HEK293 (cell line): ENCODE measurements around the gene GCH1.
A peak's percentile ranks its signal among the peaks of the same experiment; 100 is the strongest.

ENCODE experiments used
- GFI1B ChIP-seq: fragments of 450-650 bp; formaldehyde crosslinking; IDR thresholded peaks from 2 replicates; pipeline ENCODE4 v1.5.1; 2016; ENCODE audit warnings: missing biosample characterization, missing genetic modification characterization
- GLIS1 ChIP-seq: fragments of 450-650 bp; formaldehyde crosslinking; IDR thresholded peaks from 2 replicates; pipeline ENCODE4 v1.5.1; 2016; ENCODE audit warnings: missing biosample characterization, missing genetic modification characterization
- KLF16 ChIP-seq: fragments of 450-650 bp; formaldehyde crosslinking; IDR thresholded peaks from 2 replicates; pipeline ENCODE4 v1.5.1; 2017; ENCODE audit warnings: missing biosample characterization, missing genetic modification characterization
- OSR2 ChIP-seq: fragments of 450-650 bp; formaldehyde crosslinking; IDR thresholded peaks from 2 replicates; pipeline ENCODE4 v1.5.1; 2016; ENCODE audit warnings: missing biosample characterization, missing genetic modification characterization
- PRDM6 ChIP-seq: fragments of 450-650 bp; formaldehyde crosslinking; IDR thresholded peaks from 2 replicates; pipeline ENCODE4 v1.5.1; 2017; ENCODE audit warnings: missing biosample characterization, missing genetic modification characterization
- SALL2 ChIP-seq: fragments of 450-650 bp; formaldehyde crosslinking; IDR thresholded peaks from 2 replicates; pipeline ENCODE4 v1.5.0; 2017; ENCODE audit warnings: missing biosample characterization, mild to moderate bottlenecking, missing genetic modification characterization, borderline replicate concordance
- SCRT1 ChIP-seq: fragments of 450-650 bp; formaldehyde crosslinking; IDR thresholded peaks from 2 replicates; pipeline ENCODE4 v1.5.1; 2016; ENCODE audit warnings: missing biosample characterization, missing genetic modification characterization, borderline replicate concordance
- WT1 ChIP-seq: fragments of 450-650 bp; formaldehyde crosslinking; IDR thresholded peaks from 2 replicates; pipeline ENCODE4 v1.5.1; 2016; ENCODE audit warnings: missing biosample characterization, missing genetic modification characterization
- YY1 ChIP-seq: fragments of 450-650 bp; formaldehyde crosslinking; IDR thresholded peaks from 2 replicates; pipeline ENCODE4 v1.5.1; 2018; ENCODE audit warnings: missing biosample characterization, missing genetic modification characterization
- ZBTB26 ChIP-seq: fragments of 450-650 bp; formaldehyde crosslinking; optimal IDR thresholded peaks from 2 replicates; pipeline ENCODE3; 2016; ENCODE audit warnings: missing biosample characterization, mild to moderate bottlenecking, missing genetic modification characterization
- ZBTB8A ChIP-seq: fragments of 450-650 bp; formaldehyde crosslinking; IDR thresholded peaks from 2 replicates; pipeline ENCODE4 v1.5.1; 2016; ENCODE audit warnings: missing biosample characterization, missing genetic modification characterization
- ZEB2 ChIP-seq: fragments of 450-650 bp; formaldehyde crosslinking; IDR thresholded peaks from 2 replicates; pipeline ENCODE4 v1.5.1; 2016; ENCODE audit warnings: missing biosample characterization, missing genetic modification characterization
- ZNF121 ChIP-seq: fragments of 450-650 bp; formaldehyde crosslinking; IDR thresholded peaks from 2 replicates; pipeline ENCODE4 v1.5.1; 2016; ENCODE audit warnings: missing biosample characterization, missing genetic modification characterization
- ZNF16 ChIP-seq: fragments of 450-650 bp; formaldehyde crosslinking; IDR thresholded peaks from 2 replicates; pipeline ENCODE4 v1.5.1; 2016; ENCODE audit warnings: low read depth, missing biosample characterization, missing genetic modification characterization
- ZNF169 ChIP-seq: fragments of 450-650 bp; formaldehyde crosslinking; IDR thresholded peaks from 2 replicates; pipeline ENCODE4 v1.5.1; 2016; ENCODE audit warnings: missing biosample characterization, missing genetic modification characterization
- ZNF174 ChIP-seq: fragments of 450-650 bp; formaldehyde crosslinking; IDR thresholded peaks from 2 replicates; pipeline ENCODE4 v1.5.0; 2017; ENCODE audit warnings: missing biosample characterization, mild to moderate bottlenecking, missing genetic modification characterization
- ZNF184 ChIP-seq: fragments of 450-650 bp; IDR thresholded peaks from 2 replicates; pipeline ENCODE4 v1.5.1; 2018; ENCODE audit warnings: missing biosample characterization, mild to moderate bottlenecking, missing genetic modification characterization
- ZNF2 ChIP-seq: fragments of 450-650 bp; formaldehyde crosslinking; IDR thresholded peaks from 2 replicates; pipeline ENCODE4 v1.5.1; 2016; ENCODE audit warnings: missing biosample characterization, missing genetic modification characterization
- ZNF23 ChIP-seq: fragments of 450-650 bp; formaldehyde crosslinking; IDR thresholded peaks from 2 replicates; pipeline ENCODE4 v1.5.1; 2016; ENCODE audit warnings: missing biosample characterization, missing genetic modification characterization, borderline replicate concordance
- ZNF24 ChIP-seq: fragments of 450-650 bp; formaldehyde crosslinking; IDR thresholded peaks from 2 replicates; pipeline ENCODE4 v1.5.1; 2016; ENCODE audit warnings: missing biosample characterization, missing genetic modification characterization
- ZNF266 ChIP-seq: fragments of 450-650 bp; formaldehyde crosslinking; IDR thresholded peaks from 2 replicates; pipeline ENCODE4 v1.5.1; 2016; ENCODE audit warnings: missing biosample characterization, missing genetic modification characterization, low read depth
- ZNF302 ChIP-seq: fragments of 450-650 bp; formaldehyde crosslinking; IDR thresholded peaks from 2 replicates; pipeline ENCODE4 v1.5.1; 2016; ENCODE audit warnings: missing biosample characterization, missing genetic modification characterization, low read depth
- ZNF350 ChIP-seq: fragments of 450-650 bp; formaldehyde crosslinking; IDR thresholded peaks from 2 replicates; pipeline ENCODE4 v1.5.0; 2017; ENCODE audit warnings: missing biosample characterization, mild to moderate bottlenecking, missing genetic modification characterization
- ZNF366 ChIP-seq: fragments of 450-650 bp; formaldehyde crosslinking; conservative IDR thresholded peaks from 2 replicates; pipeline ENCODE4 v1.5.1; 2016; ENCODE audit warnings: missing biosample characterization, missing genetic modification characterization
- ZNF48 ChIP-seq: fragments of 450-650 bp; formaldehyde crosslinking; IDR thresholded peaks from 2 replicates; pipeline ENCODE4 v1.5.1; 2016; ENCODE audit warnings: missing biosample characterization, missing genetic modification characterization
- ZNF513 ChIP-seq: fragments of 450-650 bp; IDR thresholded peaks from 2 replicates; pipeline ENCODE4 v1.5.1; 2018; ENCODE audit warnings: missing biosample characterization, missing genetic modification characterization
- ZNF544 ChIP-seq: fragments of 450-650 bp; formaldehyde crosslinking; IDR thresholded peaks from 2 replicates; pipeline ENCODE4 v1.5.0; 2017; ENCODE audit warnings: missing biosample characterization, missing genetic modification characterization
- ZNF585B ChIP-seq: fragments of 450-650 bp; formaldehyde crosslinking; IDR thresholded peaks from 2 replicates; pipeline ENCODE4 v1.5.1; 2016; ENCODE audit warnings: missing biosample characterization, missing genetic modification characterization
- ZNF660 ChIP-seq: fragments of 450-650 bp; IDR thresholded peaks from 2 replicates; pipeline ENCODE4 v1.5.1; 2018; ENCODE audit warnings: missing biosample characterization, mild to moderate bottlenecking, missing genetic modification characterization
- ZNF664 ChIP-seq: fragments of 450-650 bp; formaldehyde crosslinking; IDR thresholded peaks from 2 replicates; pipeline ENCODE4 v1.5.1; 2016; ENCODE audit warnings: missing biosample characterization, missing genetic modification characterization
- ZNF707 ChIP-seq: fragments of 450-650 bp; formaldehyde crosslinking; IDR thresholded peaks from 2 replicates; pipeline ENCODE4 v1.5.1; 2016; ENCODE audit warnings: missing biosample characterization, missing genetic modification characterization
- ZNF747 ChIP-seq: fragments of 450-650 bp; formaldehyde crosslinking; IDR thresholded peaks from 2 replicates; pipeline ENCODE4 v1.5.1; 2016; ENCODE audit warnings: missing biosample characterization, missing genetic modification characterization
- ZNF837 ChIP-seq: fragments of 450-650 bp; formaldehyde crosslinking; IDR thresholded peaks from 2 replicates; pipeline ENCODE4 v1.5.1; 2016; ENCODE audit warnings: missing biosample characterization, missing genetic modification characterization
- ZSCAN5A ChIP-seq: fragments of 450-650 bp; formaldehyde crosslinking; IDR thresholded peaks from 2 replicates; pipeline ENCODE4 v1.5.1; 2016; ENCODE audit warnings: missing biosample characterization, missing genetic modification characterization
- ZXDB ChIP-seq: fragments of 450-650 bp; formaldehyde crosslinking; IDR thresholded peaks from 2 replicates; pipeline ENCODE4 v1.5.1; 2016; ENCODE audit warnings: missing biosample characterization, missing genetic modification characterization

The GCH1 gene

GRCh38 chr14:54818201-54819133 lies 84.2 kb downstream of the GCH1 start (continued):
- no peak for TF ChIP-seq ZSCAN5A (tag by site-specific recombination)
- peak; percentile 81 for TF ChIP-seq ZEB2 (tag by site-specific recombination)
- TF ChIP-seq ZNF184: no peak
- TF ChIP-seq OSR2 (tag by site-specific recombination): peak; percentile 92
- TF ChIP-seq ZNF169: no peak
- no peak for TF ChIP-seq ZNF707 (tag by site-specific recombination)
- TF ChIP-seq ZNF174: no peak
- TF ChIP-seq SALL2: no peak
- TF ChIP-seq ZNF585B (tag by site-specific recombination): 0 out of 2 replicates have a peak, but pooled peaks have one; percentile 13
- TF ChIP-seq ZNF121 (tag by site-specific recombination): no peak
- peak; percentile 61 for TF ChIP-seq ZNF660
- no peak for TF ChIP-seq ZNF513 (tag by site-specific recombination)
- no peak for TF ChIP-seq ZNF2
- TF ChIP-seq ZBTB8A (tag by site-specific recombination): peak; percentile 61
- TF ChIP-seq ZBTB26 (tag by site-specific recombination): no peak
- no peak for TF ChIP-seq ZNF266
- TF ChIP-seq KLF16: no peak
- TF ChIP-seq ZNF747 (tag by site-specific recombination): no peak
- peak; percentile 48; the same call in 1 of the 2 replicates for TF ChIP-seq ZXDB (tag by site-specific recombination)
- TF ChIP-seq ZNF366 (tag by site-specific recombination): peak; percentile 62
- TF ChIP-seq ZNF350 (tag by site-specific recombination): no peak
- no peak for TF ChIP-seq ZNF664 (tag by site-specific recombination)
- peak; percentile 30; the same call in 1 of the 2 replicates for TF ChIP-seq SCRT1 (tag by site-specific recombination)
- TF ChIP-seq ZNF24 (tag by site-specific recombination): peak; percentile 77; the same call in 1 of the 2 replicates
- no peak for TF ChIP-seq ZNF302 (tag by site-specific recombination)
- TF ChIP-seq GFI1B (tag by site-specific recombination): peak; percentile 72; the same call in 1 of the 2 replicates
- TF ChIP-seq YY1 (tag by site-specific recombination): no peak
- TF ChIP-seq ZNF23 (tag by site-specific recombination): no peak
- no peak for TF ChIP-seq ZNF837 (tag by site-specific recombination)
- no peak for TF ChIP-seq ZNF16 (tag by site-specific recombination)
- TF ChIP-seq WT1 (tag by site-specific recombination): peak; percentile 73
- no peak for TF ChIP-seq ZNF544 (tag by site-specific recombination)
- TF ChIP-seq GLIS1: peak; percentile 21; the same call in 1 of the 2 replicates
- no peak for TF ChIP-seq PRDM6
- no peak for TF ChIP-seq ZNF48 (tag by site-specific recombination)
